Measurements from ENCODE around the gene CERS4.
"Not testable (repeated sequence)": the region's sequence is repeated elsewhere in the genome, so short reads cannot be mapped to it uniquely, and the experiment has no call there.

CERS4 gene

GRCh38 chr19:8210421-8211101 is 1.4 kb downstream of the CERS4 start:
- Histone ChIP-seq H3K27ac (ENCODE audit: low read depth, low read length) (no peak overlapping the region), H3K36me3 (ENCODE audit: control insufficient read depth in 5 of 5, insufficient read depth in 5 of 5, low read length in 5 of 5) (no peaks in the 10 kb centered on the region), H3K27me3 (ENCODE audit: control insufficient read depth in 5 of 5, insufficient read depth in 4 of 5, low read length in 5 of 5) (peaks cover 0 to 11% (median 0%) of the 10 kb centered on the region in 5 donors), H3K4me1 (ENCODE audit: control insufficient read depth in 5 of 5, insufficient read depth in 5 of 5, low read length in 5 of 5) (peaks cover 0 to 22% (median 20%) of the 10 kb centered on the region in 5 donors), H3K9me3 (ENCODE audit: control insufficient read depth in 5 of 5, low read length in 5 of 5) (no peaks in the 10 kb centered on the region), H3K9ac (ENCODE audit: low read length in 5 of 5) (peak overlapping the region in 4 of 5 donors; percentile 75 to 83 (median 82)), H3K4me3 (ENCODE audit: low read depth in 1 of 5, low read length in 5 of 5) (peak overlapping the region in 4 of 5 donors; percentile 67 to 75 (median 70))

- Histone ChIP-seq H3K27me3 (ENCODE audit: control insufficient read depth in 5 of 5, insufficient read depth in 4 of 5, low read length in 5 of 5) (peaks cover 0 to 11% (median 0%) of the 10 kb centered on the region in 5 donors), H3K36me3 (ENCODE audit: control insufficient read depth in 5 of 5, insufficient read depth in 5 of 5, low read length in 5 of 5) (no peaks in the 10 kb centered on the region), H3K27ac (ENCODE audit: low read depth, low read length) (no peak overlapping the region), H3K9me3 (ENCODE audit: control insufficient read depth in 5 of 5, low read length in 5 of 5) (no peaks in the 10 kb centered on the region), H3K4me1 (ENCODE audit: control insufficient read depth in 5 of 5, insufficient read depth in 5 of 5, low read length in 5 of 5) (peaks cover 0 to 22% (median 20%) of the 10 kb centered on the region in 5 donors), H3K4me3 (ENCODE audit: low read depth in 1 of 5, low read length in 5 of 5) (no peak overlapping the region), H3K9ac (ENCODE audit: low read length in 5 of 5) (no peak overlapping the region)
These were observed 3.0 kb downstream of the CERS4 start for GRCh38 chr19:8212212-8212611.

GRCh38 chr19:8212916-8213315 is 3.7 kb downstream of the CERS4 start:
- Histone ChIP-seq H3K9ac (ENCODE audit: low read length in 5 of 5) (no peak overlapping the region), H3K4me1 (ENCODE audit: control insufficient read depth in 5 of 5, insufficient read depth in 5 of 5, low read length in 5 of 5) (peaks cover 0 to 22% (median 20%) of the 10 kb centered on the region in 5 donors), H3K27me3 (ENCODE audit: control insufficient read depth in 5 of 5, insufficient read depth in 4 of 5, low read length in 5 of 5) (peaks cover 0 to 11% (median 0%) of the 10 kb centered on the region in 5 donors), H3K4me3 (ENCODE audit: low read depth in 1 of 5, low read length in 5 of 5) (no peak overlapping the region), H3K9me3 (ENCODE audit: control insufficient read depth in 5 of 5, low read length in 5 of 5) (no peaks in the 10 kb centered on the region), H3K27ac (ENCODE audit: low read depth, low read length) (no peak overlapping the region), H3K36me3 (ENCODE audit: control insufficient read depth in 5 of 5, insufficient read depth in 5 of 5, low read length in 5 of 5) (no peaks in the 10 kb centered on the region)

GRCh38 chr19:8213827-8214672 is 4.9 kb downstream of the CERS4 start:
- Histone ChIP-seq H3K27me3 (ENCODE audit: control insufficient read depth in 5 of 5, insufficient read depth in 4 of 5, low read length in 5 of 5) (peaks cover 0 to 7% (median 0%) of the 10 kb centered on the region in 5 donors), H3K36me3 (ENCODE audit: control insufficient read depth in 5 of 5, insufficient read depth in 5 of 5, low read length in 5 of 5) (no peaks in the 10 kb centered on the region), H3K4me3 (ENCODE audit: low read depth in 1 of 5, low read length in 5 of 5) (no peak overlapping the region), H3K27ac (ENCODE audit: low read depth, low read length) (no peak overlapping the region), H3K9ac (ENCODE audit: low read length in 5 of 5) (no peak overlapping the region), H3K9me3 (ENCODE audit: control insufficient read depth in 5 of 5, low read length in 5 of 5) (no peaks in the 10 kb centered on the region), H3K4me1 (ENCODE audit: control insufficient read depth in 5 of 5, insufficient read depth in 5 of 5, low read length in 5 of 5) (peaks cover 0 to 13% (median 12%) of the 10 kb centered on the region in 5 donors)

GRCh38 chr19:8214802-8215201 is 5.6 kb downstream of the CERS4 start:
- Histone ChIP-seq H3K27ac (ENCODE audit: low read depth, low read length) (no peak overlapping the region), H3K9ac (ENCODE audit: low read length in 5 of 5) (no peak overlapping the region), H3K4me3 (ENCODE audit: low read depth in 1 of 5, low read length in 5 of 5) (no peak overlapping the region), H3K4me1 (ENCODE audit: control insufficient read depth in 5 of 5, insufficient read depth in 5 of 5, low read length in 5 of 5) (peaks cover 0 to 9% (median 8%) of the 10 kb centered on the region in 5 donors), H3K36me3 (ENCODE audit: control insufficient read depth in 5 of 5, insufficient read depth in 5 of 5, low read length in 5 of 5) (no peaks in the 10 kb centered on the region), H3K9me3 (ENCODE audit: control insufficient read depth in 5 of 5, low read length in 5 of 5) (no peaks in the 10 kb centered on the region), H3K27me3 (ENCODE audit: control insufficient read depth in 5 of 5, insufficient read depth in 4 of 5, low read length in 5 of 5) (peaks cover 0 to 4% (median 0%) of the 10 kb centered on the region in 5 donors)

GRCh38 chr19:8215783-8216182 is 6.6 kb downstream of the CERS4 start:
- H3K9ac ChIP-seq (ENCODE audit: low read length in 5 of 5), result no peak overlapping the region
- no peaks in the 10 kb centered on the region for H3K9me3 ChIP-seq (ENCODE audit: control insufficient read depth in 5 of 5, low read length in 5 of 5)
- no peak overlapping the region for H3K27ac ChIP-seq (ENCODE audit: low read depth, low read length)
- H3K36me3 ChIP-seq (ENCODE audit: control insufficient read depth in 5 of 5, insufficient read depth in 5 of 5, low read length in 5 of 5), result no peaks in the 10 kb centered on the region
- no peaks in the 10 kb centered on the region for H3K27me3 ChIP-seq (ENCODE audit: control insufficient read depth in 5 of 5, insufficient read depth in 4 of 5, low read length in 5 of 5)
- no peaks in the 10 kb centered on the region for H3K4me1 ChIP-seq (ENCODE audit: control insufficient read depth in 5 of 5, insufficient read depth in 5 of 5, low read length in 5 of 5)
- H3K4me3 ChIP-seq (ENCODE audit: low read depth in 1 of 5, low read length in 5 of 5), result no peak overlapping the region

GRCh38 chr19:8216357-8216756 is 7.2 kb downstream of the CERS4 start:
- no peaks in the 10 kb centered on the region for H3K4me1 ChIP-seq (ENCODE audit: control insufficient read depth in 5 of 5, insufficient read depth in 5 of 5, low read length in 5 of 5)
- H3K36me3 ChIP-seq (ENCODE audit: control insufficient read depth in 5 of 5, insufficient read depth in 5 of 5, low read length in 5 of 5), result no peaks in the 10 kb centered on the region
- no peak overlapping the region for H3K4me3 ChIP-seq (ENCODE audit: low read depth in 1 of 5, low read length in 5 of 5)
- no peaks in the 10 kb centered on the region for H3K9me3 ChIP-seq (ENCODE audit: control insufficient read depth in 5 of 5, low read length in 5 of 5)
- no peak overlapping the region for H3K9ac ChIP-seq (ENCODE audit: low read length in 5 of 5)
- no peaks in the 10 kb centered on the region for H3K27me3 ChIP-seq (ENCODE audit: control insufficient read depth in 5 of 5, insufficient read depth in 4 of 5, low read length in 5 of 5)
- H3K27ac ChIP-seq (ENCODE audit: low read depth, low read length), result no peak overlapping the region

GRCh38 chr19:8218127-8218526 is 9.0 kb downstream of the CERS4 start:
- H3K9ac ChIP-seq (ENCODE audit: low read length in 5 of 5); H3K36me3 ChIP-seq (ENCODE audit: control insufficient read depth in 5 of 5, insufficient read depth in 5 of 5, low read length in 5 of 5); H3K27ac ChIP-seq (ENCODE audit: low read depth, low read length); H3K9me3 ChIP-seq (ENCODE audit: control insufficient read depth in 5 of 5, low read length in 5 of 5); H3K27me3 ChIP-seq (ENCODE audit: control insufficient read depth in 5 of 5, insufficient read depth in 4 of 5, low read length in 5 of 5); H3K4me1 ChIP-seq (ENCODE audit: control insufficient read depth in 5 of 5, insufficient read depth in 5 of 5, low read length in 5 of 5); H3K4me3 ChIP-seq (ENCODE audit: low read depth in 1 of 5, low read length in 5 of 5): not testable (repeated sequence)

- Histone ChIP-seq H3K27ac (ENCODE audit: low read depth, low read length) (no peak overlapping the region), H3K9me3 (ENCODE audit: control insufficient read depth in 5 of 5, low read length in 5 of 5) (no peaks in the 10 kb centered on the region), H3K9ac (ENCODE audit: low read length in 5 of 5) (no peak overlapping the region)
These were observed 11.3 kb downstream of the CERS4 start for GRCh38 chr19:8220481-8220880.

GRCh38 chr19:8221161-8221560 is 12.0 kb downstream of the CERS4 start:
- Histone ChIP-seq H3K9me3 (ENCODE audit: control insufficient read depth in 5 of 5, low read length in 5 of 5) (no peaks in the 10 kb centered on the region), H3K27me3 (ENCODE audit: control insufficient read depth in 5 of 5, insufficient read depth in 4 of 5, low read length in 5 of 5) (peaks cover 0 to 2% (median 0%) of the 10 kb centered on the region in 5 donors), H3K9ac (ENCODE audit: low read length in 5 of 5) (no peak overlapping the region), H3K4me1 (ENCODE audit: control insufficient read depth in 5 of 5, insufficient read depth in 5 of 5, low read length in 5 of 5) (peaks cover 0 to 9% (median 5%) of the 10 kb centered on the region in 5 donors), H3K36me3 (ENCODE audit: control insufficient read depth in 5 of 5, insufficient read depth in 5 of 5, low read length in 5 of 5) (no peaks in the 10 kb centered on the region), H3K27ac (ENCODE audit: low read depth, low read length) (no peak overlapping the region), H3K4me3 (ENCODE audit: low read depth in 1 of 5, low read length in 5 of 5) (no peak overlapping the region)

More at GRCh38 chr19:8220481-8220880, 11.3 kb downstream of the CERS4 start:
- Histone ChIP-seq H3K27me3 (ENCODE audit: control insufficient read depth in 5 of 5, insufficient read depth in 4 of 5, low read length in 5 of 5) (peaks cover 0 to 2% (median 0%) of the 10 kb centered on the region in 5 donors), H3K4me1 (ENCODE audit: control insufficient read depth in 5 of 5, insufficient read depth in 5 of 5, low read length in 5 of 5) (peaks cover 0 to 9% (median 5%) of the 10 kb centered on the region in 5 donors), H3K36me3 (ENCODE audit: control insufficient read depth in 5 of 5, insufficient read depth in 5 of 5, low read length in 5 of 5) (no peaks in the 10 kb centered on the region), H3K4me3 (ENCODE audit: low read depth in 1 of 5, low read length in 5 of 5) (no peak overlapping the region)

Measured in subcutaneous abdominal adipose tissue (tissue), 5 donors.